ENCODE results near the gene STRN3. TPM values are rescaled to one million over a fixed set of nuclear protein-coding genes. Genes with fewer than 3 reads are reported as not detected.
A peak's percentile ranks its signal among the peaks of the same experiment; 100 is the strongest.

Gene STRN3
- total RNA-seq, 1 donor from 2014 or later = 30.5 TPM

- peaks cover 20% of the 10 kb centered on the region for H3K27me3 ChIP-seq (ENCODE audit: control insufficient read depth, insufficient read depth, low read length)
- TF ChIP-seq CTCF (IDR thresholded peaks at IDR 0.05; ENCODE audit: insufficient read depth, low read length, poor library complexity, severe bottlenecking) = no peak
- H3K4me3 ChIP-seq (ENCODE audit: low read depth, low read length) = peak overlapping the region; percentile 50
- DNase-seq (ENCODE audit: low read depth) = no peak
- no peaks in the 10 kb centered on the region for H3K36me3 ChIP-seq (ENCODE audit: control insufficient read depth, insufficient read depth, low read length)
These were observed 151.0 kb downstream of the STRN3 start for GRCh38 chr14:30874999-30875787.

DNA sequence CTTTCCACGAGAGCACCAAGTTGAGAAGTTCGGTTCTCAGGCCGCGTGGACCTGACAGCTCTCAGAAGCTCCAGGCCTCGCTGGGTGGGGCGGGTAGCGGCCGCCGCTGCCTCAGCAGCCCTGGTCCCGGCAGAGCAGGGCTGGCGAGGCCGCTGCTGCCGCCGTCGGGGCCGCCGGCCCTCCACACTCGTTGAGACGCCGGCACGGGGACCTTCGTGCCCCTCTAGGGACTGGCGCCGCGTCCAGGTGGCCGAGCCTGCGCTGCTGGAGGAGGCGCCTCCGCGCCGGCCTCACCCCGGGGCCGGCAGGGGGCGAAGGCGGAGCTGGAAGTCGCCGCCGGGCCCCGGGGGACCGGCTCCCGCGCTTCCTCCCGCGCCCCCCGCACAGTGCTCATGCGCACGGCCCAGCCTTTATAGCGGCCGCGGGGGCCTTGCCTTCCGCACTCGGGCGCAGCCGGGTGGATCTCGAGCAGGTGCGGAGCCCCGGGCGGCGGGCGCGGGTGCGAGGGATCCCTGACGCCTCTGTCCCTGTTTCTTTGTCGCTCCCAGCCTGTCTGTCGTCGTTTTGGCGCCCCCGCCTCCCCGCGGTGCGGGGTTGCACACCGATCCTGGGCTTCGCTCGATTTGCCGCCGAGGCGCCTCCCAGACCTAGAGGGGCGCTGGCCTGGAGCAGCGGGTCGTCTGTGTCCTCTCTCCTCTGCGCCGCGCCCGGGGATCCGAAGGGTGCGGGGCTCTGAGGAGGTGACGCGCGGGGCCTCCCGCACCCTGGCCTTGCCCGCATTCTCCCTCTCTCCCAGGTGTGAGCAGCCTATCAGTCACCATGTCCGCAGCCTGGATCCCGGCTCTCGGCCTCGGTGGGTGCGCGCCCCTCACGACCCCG, 151.8 kb downstream of the STRN3 start, which contains the start of gene COCH:
Gene COCH (plus strand): TSS at position 440 of the 879 bp plus-strand sequence. CDS start 380 bp downstream, at position 820.
- no peak for DNase-seq (ENCODE audit: low read depth)
- H3K4me3 ChIP-seq (ENCODE audit: low read depth, low read length) = peak within 1 kb of the TSS; percentile 50
- H3K27me3 ChIP-seq (ENCODE audit: control insufficient read depth, insufficient read depth, low read length) = peaks cover 20% of the 10 kb centered on the region
- H3K36me3 ChIP-seq (ENCODE audit: control insufficient read depth, insufficient read depth, low read length) = no peaks in the 10 kb centered on the region
- TF ChIP-seq CTCF (IDR thresholded peaks at IDR 0.05; ENCODE audit: insufficient read depth, low read length, poor library complexity, severe bottlenecking) = no peak

DNA sequence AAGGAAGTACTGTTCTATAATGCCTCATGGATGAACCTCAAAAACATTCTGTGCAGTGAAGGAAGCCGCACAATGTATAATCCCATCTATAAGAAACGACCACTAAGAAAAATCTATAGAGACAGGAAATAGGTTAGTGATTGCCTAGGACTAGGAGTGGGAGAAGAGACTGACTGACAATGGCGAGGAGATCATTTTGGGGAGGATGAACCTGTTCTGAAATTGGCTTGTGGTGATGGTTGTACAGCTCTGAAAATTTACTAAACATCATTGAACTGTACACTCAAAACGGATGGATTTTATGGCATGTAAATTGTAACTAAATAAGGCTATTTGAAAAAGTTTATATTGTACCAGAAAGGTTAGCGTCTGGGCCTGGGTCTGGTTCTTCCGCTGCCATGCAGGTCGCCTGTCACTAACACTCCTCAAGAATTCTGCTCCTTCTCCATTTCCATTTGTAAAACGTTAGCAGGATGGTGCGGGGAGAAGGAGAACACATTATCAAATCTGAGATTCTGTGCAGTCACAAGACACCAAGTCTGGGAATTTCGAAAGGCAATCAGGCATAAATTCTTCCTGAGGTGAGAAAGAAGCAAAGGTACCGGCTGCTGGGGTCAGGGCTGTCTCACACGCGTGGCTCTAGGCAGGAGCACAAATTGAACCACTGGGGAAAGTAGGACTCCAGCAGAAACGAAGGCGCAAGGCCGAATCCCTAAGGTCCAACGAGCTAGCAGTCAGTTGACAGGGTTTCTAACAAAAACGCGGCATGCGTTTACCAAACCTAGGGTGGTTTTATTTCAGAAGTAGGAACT, 152.7 kb downstream of the STRN3 start:
- H3K36me3 ChIP-seq (ENCODE audit: control insufficient read depth, insufficient read depth, low read length) = no peaks in the 10 kb centered on the region
- no peak for DNase-seq (ENCODE audit: low read depth)
- peak overlapping the region; percentile 50 for H3K4me3 ChIP-seq (ENCODE audit: low read depth, low read length)
- H3K27me3 ChIP-seq (ENCODE audit: control insufficient read depth, insufficient read depth, low read length) = peaks cover 20% of the 10 kb centered on the region
- TF ChIP-seq CTCF (IDR thresholded peaks at IDR 0.05; ENCODE audit: insufficient read depth, low read length, poor library complexity, severe bottlenecking) = no peak

- H3K4me3 ChIP-seq (ENCODE audit: low read depth, low read length) = no peak overlapping the region
- no peak for TF ChIP-seq CTCF (IDR thresholded peaks at IDR 0.05; ENCODE audit: insufficient read depth, low read length, poor library complexity, severe bottlenecking)
- no peaks in the 10 kb centered on the region for H3K36me3 ChIP-seq (ENCODE audit: control insufficient read depth, insufficient read depth, low read length)
- H3K27me3 ChIP-seq (ENCODE audit: control insufficient read depth, insufficient read depth, low read length) = peaks cover 20% of the 10 kb centered on the region
- DNase-seq (ENCODE audit: low read depth) = no peak
These were observed 153.6 kb downstream of the STRN3 start for GRCh38 chr14:30872602-30873001.

- no peak for DNase-seq (ENCODE audit: low read depth)
- Histone ChIP-seq H3K4me3 (ENCODE audit: low read depth, low read length) (no peak overlapping the region), H3K27me3 (ENCODE audit: control insufficient read depth, insufficient read depth, low read length) (peaks cover 9% of the 10 kb centered on the region), H3K36me3 (ENCODE audit: control insufficient read depth, insufficient read depth, low read length) (no peaks in the 10 kb centered on the region)
- TF ChIP-seq CTCF (IDR thresholded peaks at IDR 0.05; ENCODE audit: insufficient read depth, low read length, poor library complexity, severe bottlenecking) = no peak
These were observed 156.5 kb downstream of the STRN3 start for GRCh38 chr14:30869551-30870155.

Measured in kidney epithelial cell (primary cell).